DMS53 (cell line): ENCODE data around the gene ARHGEF10L.
A peak's percentile ranks its signal among the peaks of the same experiment; 100 is the strongest.

Source experiments
- DNase-seq: peaks from one replicate; lab custom pipeline; 2025; lab: John Stamatoyannopoulos, UW

ARHGEF10L gene

DNA sequence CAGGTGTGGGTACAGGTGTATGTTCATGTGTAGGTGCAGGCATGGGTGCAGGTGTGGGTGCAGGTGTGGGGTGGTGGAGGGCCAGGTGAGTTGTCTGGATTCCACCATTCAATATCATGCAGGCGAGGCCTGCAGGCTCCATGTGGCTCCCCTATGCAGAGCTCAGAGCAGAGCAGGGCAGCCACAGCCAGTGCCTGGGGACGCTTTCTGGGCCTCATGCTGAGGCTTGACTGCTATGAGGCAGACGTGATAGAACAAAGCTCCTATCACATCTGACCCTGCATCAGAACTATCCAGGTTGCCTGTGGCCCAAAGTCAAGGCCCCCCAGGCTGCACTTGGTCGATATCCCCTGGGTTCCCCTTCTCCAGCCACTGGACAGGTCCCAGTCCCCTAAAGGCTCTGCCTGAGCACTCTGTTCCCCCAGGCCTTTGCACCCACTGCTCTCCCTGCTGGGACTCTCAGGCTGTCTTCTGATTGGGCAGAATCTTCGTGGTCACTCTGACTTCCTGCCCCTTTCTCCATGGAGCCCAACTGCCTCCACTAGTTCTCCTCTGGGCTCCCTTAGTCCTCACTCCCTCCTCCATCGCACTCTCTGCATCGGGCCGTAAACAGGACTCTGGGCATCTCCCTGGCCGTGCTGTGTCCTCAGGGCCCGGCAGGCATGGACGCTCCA, 137.0 kb downstream of the ARHGEF10L start:
- no peak for DNase-seq

DNA sequence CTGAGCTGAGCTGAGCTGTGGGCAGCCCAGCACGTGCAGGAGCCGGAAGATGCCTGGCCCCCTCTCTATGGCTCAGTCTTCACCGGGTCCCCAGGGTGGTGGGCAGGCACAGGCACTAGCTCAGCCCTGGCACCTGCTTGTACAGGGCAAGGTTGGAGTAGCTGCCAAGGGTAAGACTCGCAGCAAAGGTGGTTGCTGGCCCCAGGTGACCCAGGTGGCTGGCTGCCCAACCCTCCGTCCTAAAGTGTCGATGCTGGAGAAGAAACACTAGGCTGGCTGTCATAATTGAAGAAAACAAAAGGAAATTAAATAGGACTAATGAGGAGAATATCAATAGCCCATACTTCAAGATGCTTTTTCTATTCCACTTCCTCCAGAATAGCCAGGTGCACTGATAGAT, 138.5 kb downstream of the ARHGEF10L start:
- no peak for DNase-seq

DNA sequence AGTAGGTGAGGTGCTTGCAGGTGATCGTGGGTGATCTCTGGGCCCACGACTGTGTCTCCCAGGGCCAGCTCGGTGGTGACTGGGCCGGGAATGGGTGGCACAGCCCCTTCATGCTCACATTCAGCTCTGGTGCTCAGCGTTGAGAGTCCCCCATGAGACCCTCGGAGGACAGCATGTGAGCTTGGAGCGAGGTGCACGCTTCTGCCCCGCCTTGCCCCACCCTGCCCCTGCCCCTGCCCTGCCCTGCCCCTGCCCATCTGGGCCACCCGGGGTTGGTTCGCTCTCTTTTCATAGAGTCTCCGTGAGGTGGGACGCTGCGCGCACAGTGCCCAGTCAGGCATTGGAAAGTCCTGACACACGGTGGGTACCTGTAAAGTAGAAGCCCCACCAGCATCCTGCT, 140.4 kb downstream of the ARHGEF10L start:
- no peak for DNase-seq

- no peak for DNase-seq
Measured at GRCh38 chr1:17680308-17680707, 140.8 kb downstream of the ARHGEF10L start.

DNA sequence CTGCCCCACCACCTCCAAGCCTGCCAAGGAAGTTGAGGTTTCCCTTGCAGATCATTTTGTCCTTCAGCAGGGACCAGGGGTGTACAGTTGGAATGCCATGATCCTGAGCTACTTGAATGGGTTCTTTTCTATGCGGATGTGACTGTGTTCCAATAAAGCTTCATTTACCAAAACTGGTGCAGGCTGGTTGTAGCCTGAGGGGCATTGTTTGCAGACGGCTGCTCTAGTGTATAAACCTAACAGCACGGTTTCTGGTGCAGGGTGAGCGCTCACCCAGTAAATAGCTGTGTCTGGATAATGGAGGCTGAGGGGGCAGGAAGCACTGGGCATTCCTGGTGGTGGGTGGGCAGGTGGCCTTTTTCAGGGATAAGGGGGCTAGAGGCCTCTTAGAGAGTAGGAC, 142.9 kb downstream of the ARHGEF10L start:
- DNase-seq: no peak

GRCh38 chr1:17683598-17683997, 144.1 kb downstream of the ARHGEF10L start:
- no peak for DNase-seq

- no peak for DNase-seq
Measured at GRCh38 chr1:17684810-17685209, 145.3 kb downstream of the ARHGEF10L start.

GRCh38 chr1:17686258-17686657, 146.8 kb downstream of the ARHGEF10L start:
- peak; percentile 20 for DNase-seq

DNA sequence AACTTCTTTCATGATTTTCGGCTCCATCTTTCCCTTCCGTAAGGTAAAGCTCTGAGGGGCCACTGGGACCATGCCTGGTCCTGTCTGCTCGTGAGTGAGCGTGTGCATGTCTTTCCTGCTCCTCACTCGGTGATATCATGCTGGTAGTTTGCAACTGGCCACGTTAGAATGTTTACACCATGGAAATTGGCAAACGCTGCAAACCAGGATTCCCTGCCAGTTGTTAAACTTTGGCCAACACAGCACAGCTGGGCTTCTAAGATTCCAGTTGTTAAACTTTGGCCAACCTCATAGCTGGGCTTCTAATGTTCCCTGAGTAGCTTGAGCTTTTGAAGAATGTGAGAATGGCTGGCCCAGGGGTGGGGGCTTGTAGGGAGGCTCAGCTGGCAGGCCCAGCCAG, 147.6 kb downstream of the ARHGEF10L start:
- no peak for DNase-seq

GRCh38 chr1:17688217-17688810, 148.8 kb downstream of the ARHGEF10L start:
- DNase-seq: no peak

- no peak for DNase-seq
Measured at GRCh38 chr1:17689011-17689410, 149.5 kb downstream of the ARHGEF10L start.

- no peak for DNase-seq
Measured at GRCh38 chr1:17690906-17691634, 151.6 kb downstream of the ARHGEF10L start.

DNA sequence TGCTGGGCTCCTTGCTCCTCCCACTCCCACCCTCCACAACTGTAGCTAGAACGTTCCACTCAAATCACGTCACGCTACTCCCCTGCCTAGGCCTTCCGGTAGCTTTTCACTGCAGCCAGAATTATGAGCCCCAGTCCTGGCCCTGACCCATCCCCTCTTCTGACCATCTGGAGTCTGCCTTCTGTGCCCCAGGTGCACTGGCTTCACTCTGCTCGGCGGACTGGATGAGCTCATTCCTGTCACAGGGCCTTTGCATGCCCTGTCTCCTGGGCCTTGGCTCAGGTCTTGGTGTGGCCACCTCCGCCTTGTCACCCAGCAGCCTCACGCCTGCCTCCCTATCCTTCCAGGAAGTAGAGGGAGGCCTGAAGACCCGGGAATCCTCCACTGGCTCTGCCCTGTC, 153.1 kb downstream of the ARHGEF10L start:
- DNase-seq: no peak

DNA sequence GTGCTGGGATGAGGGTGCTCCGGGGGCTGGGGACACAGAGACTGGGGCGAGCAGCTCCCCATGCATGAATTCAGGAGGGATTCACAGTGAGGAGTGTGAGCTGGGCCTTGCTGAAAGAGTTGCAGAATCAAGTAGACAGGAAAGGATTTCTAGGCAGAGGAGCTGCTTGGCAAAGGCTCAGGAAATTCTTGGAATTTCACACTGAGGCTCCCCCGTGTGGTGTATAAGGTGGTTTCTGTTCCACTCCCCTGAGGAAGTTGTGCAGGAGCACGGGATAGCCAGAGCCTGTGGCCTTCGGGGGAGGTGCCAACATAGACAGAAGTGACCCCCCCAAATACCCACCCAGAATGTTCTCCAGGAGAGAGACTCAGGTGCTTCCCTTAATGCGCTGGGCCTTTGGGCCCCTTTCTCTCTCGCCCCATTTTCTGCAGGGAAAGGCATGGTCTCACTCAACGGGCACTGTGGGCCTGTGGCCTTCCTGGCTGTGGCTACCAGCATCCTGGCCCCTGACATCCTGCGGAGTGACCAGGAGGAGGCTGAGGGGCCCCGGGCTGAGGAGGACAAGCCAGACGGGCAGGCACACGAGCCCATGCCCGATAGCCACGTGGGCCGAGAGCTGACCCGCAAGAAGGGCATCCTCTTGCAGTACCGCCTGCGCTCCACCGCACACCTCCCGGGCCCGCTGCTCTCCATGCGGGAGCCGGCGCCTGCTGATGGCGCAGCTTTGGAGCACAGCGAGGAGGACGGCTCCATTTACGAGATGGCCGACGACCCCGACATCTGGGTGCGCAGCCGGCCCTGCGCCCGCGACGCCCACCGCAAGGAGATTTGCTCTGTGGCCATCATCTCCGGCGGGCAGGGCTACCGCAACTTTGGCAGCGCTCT, 157.2 kb downstream of the ARHGEF10L start:
- DNase-seq: peak; percentile 27

GRCh38 chr1:17697458-17697857, 158.0 kb downstream of the ARHGEF10L start:
- no peak for DNase-seq

GRCh38 chr1:17699581-17699980, 160.1 kb downstream of the ARHGEF10L start:
- no peak for DNase-seq

DNA sequence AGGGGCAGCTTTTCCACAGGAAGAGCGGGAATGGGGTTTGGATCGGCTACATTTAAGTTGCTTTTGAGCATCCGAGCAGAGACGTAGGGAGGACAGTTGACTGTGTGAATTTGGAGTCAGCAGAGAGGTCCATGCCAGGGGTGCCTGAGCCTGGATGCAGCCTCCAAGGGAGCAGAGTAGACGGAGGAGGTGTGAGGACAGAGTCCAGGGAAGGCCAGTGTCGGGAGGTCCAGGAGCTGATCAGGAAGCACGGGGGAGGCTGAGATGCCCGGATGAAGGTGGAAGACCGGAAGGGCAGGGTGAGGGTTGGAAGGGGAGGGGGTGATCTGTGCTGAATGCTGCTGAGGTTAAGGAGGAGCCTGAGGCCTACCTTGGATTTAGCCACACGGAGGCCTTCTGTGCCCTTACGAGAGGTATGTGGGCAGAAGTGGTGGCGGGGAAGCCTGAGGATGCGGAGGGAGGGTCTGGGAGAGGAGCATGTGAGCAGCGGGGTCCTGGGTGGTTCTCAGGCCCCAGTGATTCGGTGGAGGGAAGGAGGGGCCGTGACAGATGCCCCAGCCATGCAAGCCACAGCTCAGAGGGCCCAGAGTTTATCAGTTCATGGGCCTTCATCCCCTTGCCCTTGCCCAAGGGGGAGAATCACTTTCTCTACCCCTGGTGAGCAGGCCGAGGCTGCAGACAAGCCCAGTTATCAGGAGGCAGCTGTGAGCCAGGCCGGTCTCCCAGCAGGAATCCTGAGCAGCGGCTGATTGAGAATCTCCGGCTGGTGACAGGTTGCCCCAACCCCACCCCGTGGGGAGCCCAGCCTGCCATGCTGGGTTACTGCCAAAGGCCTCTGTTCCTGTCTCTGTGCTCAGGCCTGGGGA, 161.7 kb downstream of the ARHGEF10L start:
- no peak for DNase-seq

DNA sequence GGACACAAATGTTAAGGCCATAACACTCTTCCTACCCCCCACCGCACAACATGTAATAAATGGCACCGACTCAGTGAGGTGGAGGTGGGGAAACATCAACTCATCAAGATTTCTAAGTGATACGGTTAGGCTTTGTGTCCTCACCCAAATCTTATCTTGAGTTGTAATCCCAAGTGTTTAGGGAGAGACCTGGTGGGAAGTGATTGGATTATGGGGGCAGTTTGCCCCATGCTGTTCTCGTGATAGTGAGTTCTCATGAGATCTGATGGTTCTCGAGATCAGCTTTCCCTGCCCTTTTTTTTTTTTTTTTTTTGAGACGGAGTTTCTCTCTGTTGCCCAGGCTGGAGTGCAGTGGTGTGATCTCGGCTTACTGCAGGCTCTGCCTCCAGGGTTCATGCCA, 164.7 kb downstream of the ARHGEF10L start:
- no peak for DNase-seq

- no peak for DNase-seq
Measured at GRCh38 chr1:17706445-17706844, 166.9 kb downstream of the ARHGEF10L start.

DNA sequence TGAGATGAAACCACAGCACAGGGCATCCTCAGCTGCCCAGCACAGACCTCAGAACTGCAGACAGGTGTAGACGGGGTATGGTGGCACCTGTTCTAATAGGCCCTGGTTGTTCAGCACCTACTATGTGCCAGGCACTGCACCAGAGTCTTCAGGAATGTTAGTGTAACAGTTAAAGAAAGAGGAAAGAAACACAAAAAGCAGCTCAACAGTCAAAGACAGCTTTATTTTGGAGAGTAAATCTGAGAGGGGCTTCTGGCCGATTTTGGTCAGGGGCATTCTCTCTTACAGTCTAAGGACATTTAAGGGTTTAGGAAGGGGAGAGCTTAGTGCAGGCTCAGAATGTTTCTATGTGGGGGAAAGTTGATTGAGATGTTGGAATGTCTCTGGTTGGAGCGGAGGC, 170.5 kb downstream of the ARHGEF10L start:
- DNase-seq: no peak

DNA sequence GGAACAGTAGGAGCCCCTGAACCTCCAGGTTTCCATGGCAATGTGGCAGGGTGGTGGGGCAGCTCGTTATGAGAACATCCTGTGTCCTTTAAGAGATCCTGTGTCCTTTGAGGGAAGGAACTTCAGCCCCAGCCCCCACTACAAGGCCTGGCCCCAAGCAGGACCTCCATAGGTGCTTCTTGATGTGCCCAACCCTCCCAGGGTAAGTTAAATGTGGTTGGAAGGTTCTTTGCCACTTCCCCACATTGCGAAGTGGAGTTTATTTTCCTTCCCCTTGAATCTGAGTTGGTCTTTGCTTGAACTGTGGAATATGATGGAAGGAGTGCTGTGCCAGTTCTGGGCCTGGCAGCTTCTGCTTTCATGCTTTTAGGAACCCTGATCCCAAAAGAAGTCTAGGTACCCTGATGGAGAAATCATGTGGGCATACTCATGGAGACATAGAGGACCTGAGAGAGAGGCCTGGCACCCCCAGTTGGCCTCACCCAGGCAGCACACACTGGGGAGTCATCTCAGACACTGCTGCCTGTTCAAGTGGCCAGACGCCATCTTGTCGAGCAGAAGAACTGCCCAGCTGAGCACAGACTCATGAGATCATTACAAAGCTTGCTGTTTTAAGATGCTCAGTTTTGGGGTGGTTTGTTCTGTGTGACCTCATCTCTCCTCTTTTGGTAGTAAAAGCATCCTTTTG, 171.5 kb downstream of the ARHGEF10L start:
- no peak for DNase-seq
